Type B pancreatic cell (in vitro differentiated cells): ENCODE results near the gene FAM228B. TPM values are rescaled to one million over a fixed set of nuclear protein-coding genes. Genes with fewer than 3 reads are reported as not detected.

Experiments used
- DNase-seq: peaks from one replicate; pipeline ENCODE4 v3.0.0; 2021; ENCODE audit warnings: mixed read lengths; ENCODE audit not compliant: unreplicated experiment; ENCODE audit errors: extremely low spot score
- H3K27ac Mint-ChIP-seq: 2 replicates; pipeline ENCODE4 v1.8.0; 2021; ENCODE audit warnings: mild to moderate bottlenecking, mixed read lengths
- H3K27me3 Mint-ChIP-seq: 2 replicates; pipeline ENCODE4 v1.8.0; 2021; ENCODE audit warnings: mixed read lengths
- H3K36me3 Mint-ChIP-seq: 2 replicates; pipeline ENCODE4 v1.8.0; 2021; ENCODE audit warnings: mixed read lengths
- H3K4me1 Mint-ChIP-seq: one replicate; pipeline ENCODE4 v1.8.0; 2021; ENCODE audit warnings: mixed read lengths; ENCODE audit not compliant: unreplicated experiment
- H3K4me3 Mint-ChIP-seq: 2 replicates; pipeline ENCODE4 v1.8.0; 2021; ENCODE audit warnings: mild to moderate bottlenecking, mixed read lengths
- H3K9me3 Mint-ChIP-seq: 2 replicates; pipeline ENCODE4 v1.8.0; 2021; ENCODE audit warnings: mixed read lengths
- total RNA-seq: library from RNA; stranded (reverse); gene quantifications from 2 replicates; pipeline ENCODE4 v1.2.1, GENCODE V29; 2021; ENCODE audit warnings: low replicate concordance
- TF ChIP-seq, protein P1 (sequence below): fragments of 200-600 bp; sonication (generic); conservative IDR thresholded peaks from 2 replicates; pipeline ENCODE4 v1.5.0; 2021; ENCODE audit warnings: antibody characterized with exemption, mild to moderate bottlenecking

The FAM228B gene
- total RNA-seq, 1 donor from 2014 or later = 20.4 TPM

GRCh38 chr2:24121066-24121465 is 2.2 kb upstream of the FAM228B start:
- TF ChIP-seq, protein P1, sequence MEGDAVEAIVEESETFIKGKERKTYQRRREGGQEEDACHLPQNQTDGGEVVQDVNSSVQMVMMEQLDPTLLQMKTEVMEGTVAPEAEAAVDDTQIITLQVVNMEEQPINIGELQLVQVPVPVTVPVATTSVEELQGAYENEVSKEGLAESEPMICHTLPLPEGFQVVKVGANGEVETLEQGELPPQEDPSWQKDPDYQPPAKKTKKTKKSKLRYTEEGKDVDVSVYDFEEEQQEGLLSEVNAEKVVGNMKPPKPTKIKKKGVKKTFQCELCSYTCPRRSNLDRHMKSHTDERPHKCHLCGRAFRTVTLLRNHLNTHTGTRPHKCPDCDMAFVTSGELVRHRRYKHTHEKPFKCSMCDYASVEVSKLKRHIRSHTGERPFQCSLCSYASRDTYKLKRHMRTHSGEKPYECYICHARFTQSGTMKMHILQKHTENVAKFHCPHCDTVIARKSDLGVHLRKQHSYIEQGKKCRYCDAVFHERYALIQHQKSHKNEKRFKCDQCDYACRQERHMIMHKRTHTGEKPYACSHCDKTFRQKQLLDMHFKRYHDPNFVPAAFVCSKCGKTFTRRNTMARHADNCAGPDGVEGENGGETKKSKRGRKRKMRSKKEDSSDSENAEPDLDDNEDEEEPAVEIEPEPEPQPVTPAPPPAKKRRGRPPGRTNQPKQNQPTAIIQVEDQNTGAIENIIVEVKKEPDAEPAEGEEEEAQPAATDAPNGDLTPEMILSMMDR = no peak
- Mint-ChIP-seq H3K27me3 (no peaks in the 10 kb centered on the region), H3K4me3 (peak overlapping the region; percentile 32), H3K4me1 (peaks cover 17% of the 10 kb centered on the region), H3K9me3 (no peaks in the 10 kb centered on the region), H3K27ac (peak overlapping the region; percentile 27), H3K36me3 (no peaks in the 10 kb centered on the region)
- DNase-seq = no peak

GRCh38 chr2:24121469-24121868 is 1.8 kb upstream of the FAM228B start:
- Mint-ChIP-seq H3K36me3 (no peaks in the 10 kb centered on the region), H3K9me3 (no peaks in the 10 kb centered on the region), H3K4me3 (peak overlapping the region; percentile 25), H3K27ac (peak overlapping the region; percentile 61), H3K4me1 (peaks cover 17% of the 10 kb centered on the region), H3K27me3 (no peaks in the 10 kb centered on the region)
- DNase-seq = no peak
- TF ChIP-seq, protein P1 = no peak

DNA sequence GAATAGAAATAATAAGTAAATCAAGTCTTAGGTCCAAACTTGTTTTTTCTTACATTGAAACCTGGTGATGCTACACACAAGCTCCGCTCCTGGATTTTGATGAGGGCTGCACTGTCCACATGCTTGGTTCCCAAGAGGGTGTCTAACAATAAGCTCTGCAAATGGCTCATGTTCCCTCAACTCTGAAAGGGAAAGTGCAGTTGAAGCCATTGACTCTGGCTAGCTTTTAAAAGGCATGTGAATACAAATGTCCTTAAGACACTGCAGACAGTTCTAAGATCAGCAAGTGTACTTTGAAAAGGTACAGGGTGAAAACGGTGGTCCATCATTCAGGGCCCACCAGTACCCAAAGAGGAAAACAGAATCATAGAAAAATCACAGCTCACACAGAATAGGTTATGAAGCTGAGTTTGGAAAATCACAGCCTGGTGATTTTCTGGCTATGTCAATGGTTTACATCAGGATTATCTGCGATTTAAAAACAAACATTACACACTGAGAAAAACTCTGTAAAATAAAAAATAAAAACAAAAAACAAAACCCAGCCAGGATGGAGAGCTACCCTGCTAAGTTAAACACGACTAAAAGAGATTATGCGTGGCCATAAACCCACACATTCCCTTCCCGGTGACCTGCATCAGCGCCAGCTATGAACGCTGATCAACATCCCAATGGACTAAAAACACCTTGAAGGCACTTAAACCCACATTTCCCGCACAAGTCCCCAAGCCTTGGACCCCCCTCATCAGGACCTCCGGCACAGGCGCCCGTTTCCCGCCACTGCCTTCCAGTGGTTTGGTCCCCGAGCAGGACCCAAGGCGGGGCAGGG is 689 bp upstream of the FAM228B start:
- Mint-ChIP-seq H3K4me3 (peak overlapping the region; percentile 85), H3K27ac (peak overlapping the region; percentile 86), H3K27me3 (no peaks in the 10 kb centered on the region), H3K4me1 (peaks cover 17% of the 10 kb centered on the region), H3K9me3 (no peaks in the 10 kb centered on the region), H3K36me3 (no peaks in the 10 kb centered on the region)
- TF ChIP-seq, protein P1 = no peak
- no peak for DNase-seq

- Mint-ChIP-seq H3K4me1 (peaks cover 17% of the 10 kb centered on the region), H3K27me3 (no peaks in the 10 kb centered on the region), H3K4me3 (peak overlapping the region; percentile 92), H3K27ac (peak overlapping the region; percentile 96), H3K9me3 (no peaks in the 10 kb centered on the region), H3K36me3 (no peaks in the 10 kb centered on the region)
- no peak for DNase-seq
- TF ChIP-seq, protein P1 = no peak
Observed at GRCh38 chr2:24123922-24124580, 782 bp downstream of the FAM228B start.

DNA sequence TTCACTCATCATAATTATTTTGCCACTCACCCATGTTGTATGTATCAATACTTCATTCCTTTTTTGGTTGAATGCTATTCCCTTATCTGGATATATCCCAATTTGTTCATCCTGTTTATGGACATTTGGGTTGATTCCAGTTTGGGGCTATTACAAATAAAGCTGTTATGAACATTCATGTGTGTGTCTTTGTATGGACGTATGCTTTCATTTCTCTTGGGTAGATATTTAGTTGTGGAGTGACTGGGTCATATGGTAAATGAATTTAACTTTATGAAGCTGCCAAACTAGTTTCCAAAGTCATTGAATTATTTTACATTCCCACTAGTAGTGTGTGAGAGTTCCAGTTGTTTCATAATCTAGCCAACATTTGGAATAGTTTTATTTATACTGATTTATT is 2.7 kb downstream of the FAM228B start:
- peak overlapping the region; percentile 67 for H3K4me3 Mint-ChIP-seq
- H3K4me1 Mint-ChIP-seq = peaks cover 15% of the 10 kb centered on the region
- TF ChIP-seq, protein P1 = no peak
- DNase-seq = no peak
- no peaks in the 10 kb centered on the region for H3K9me3 Mint-ChIP-seq
- H3K36me3 Mint-ChIP-seq = no peaks in the 10 kb centered on the region
- H3K27ac Mint-ChIP-seq = peak overlapping the region; percentile 51
- H3K27me3 Mint-ChIP-seq = no peaks in the 10 kb centered on the region
